IPS DF 19.7 (cell line): ENCODE data around the gene KDM4C.
"Not testable (repeated sequence)": the region's sequence is repeated elsewhere in the genome, so short reads cannot be mapped to it uniquely, and the experiment has no call there.

Experiments used
- DNase-seq: peaks from one replicate; pipeline ENCODE4 v3.0.0-alpha.2; 2013; ENCODE audit warnings: low read depth, low spot score

Gene KDM4C

DNA sequence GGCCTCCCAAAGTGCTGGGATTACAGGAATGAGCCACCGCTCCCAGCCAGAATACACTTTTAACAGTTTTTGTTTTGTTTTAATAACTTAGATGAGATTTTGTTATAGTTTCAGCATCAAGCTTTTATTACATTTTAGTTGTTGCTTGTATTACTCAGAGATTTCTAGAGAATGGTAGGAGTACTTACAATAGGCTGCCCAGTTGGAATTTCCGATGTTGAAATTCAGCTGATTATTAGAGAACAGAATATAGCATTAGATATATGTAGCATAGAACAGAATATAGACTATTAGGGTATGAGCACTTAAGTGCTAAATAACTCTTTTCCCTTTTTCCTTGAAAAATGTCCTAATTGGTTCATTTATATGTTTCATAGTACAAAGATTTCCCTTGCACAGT, 6.2 kb downstream of the KDM4C start:
- DNase-seq: no peak

DNA sequence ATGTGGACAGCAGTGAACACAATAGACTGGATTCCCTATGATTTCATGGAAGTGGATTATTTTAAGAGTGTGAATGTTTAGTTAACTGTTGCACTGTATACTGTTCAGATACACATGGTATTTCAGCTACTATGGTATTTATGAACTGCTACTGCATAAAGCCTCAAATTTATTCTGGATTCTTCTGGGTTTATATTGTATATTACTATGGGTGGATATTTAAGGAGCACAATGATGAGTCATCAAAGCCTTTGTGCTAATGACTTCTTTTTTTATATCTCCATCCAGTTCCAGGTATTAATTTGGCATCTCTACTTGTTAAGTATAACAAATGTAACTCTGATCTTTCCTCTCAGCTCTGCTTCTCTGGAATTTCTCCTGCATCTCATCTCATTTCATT, 6.8 kb downstream of the KDM4C start:
- DNase-seq: no peak

DNA sequence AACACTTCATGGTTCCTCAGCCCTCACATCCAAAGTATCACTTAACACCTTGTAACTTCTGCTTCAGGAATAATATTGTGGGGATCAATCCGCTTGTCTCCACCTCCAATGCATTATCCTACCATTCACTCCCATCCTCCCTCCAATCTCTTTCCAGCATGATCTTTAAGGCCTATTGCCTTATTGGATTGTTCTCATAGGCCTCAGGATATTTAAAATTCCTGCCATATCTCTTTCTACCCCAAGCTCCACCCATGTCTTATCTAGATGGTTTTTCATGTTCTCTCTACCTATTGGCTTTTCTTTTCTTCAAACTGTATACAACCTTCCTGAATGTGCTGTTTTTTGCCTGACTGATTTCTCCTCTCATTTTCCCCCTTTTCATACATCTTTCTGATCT, 7.2 kb downstream of the KDM4C start:
- DNase-seq: no peak

DNA sequence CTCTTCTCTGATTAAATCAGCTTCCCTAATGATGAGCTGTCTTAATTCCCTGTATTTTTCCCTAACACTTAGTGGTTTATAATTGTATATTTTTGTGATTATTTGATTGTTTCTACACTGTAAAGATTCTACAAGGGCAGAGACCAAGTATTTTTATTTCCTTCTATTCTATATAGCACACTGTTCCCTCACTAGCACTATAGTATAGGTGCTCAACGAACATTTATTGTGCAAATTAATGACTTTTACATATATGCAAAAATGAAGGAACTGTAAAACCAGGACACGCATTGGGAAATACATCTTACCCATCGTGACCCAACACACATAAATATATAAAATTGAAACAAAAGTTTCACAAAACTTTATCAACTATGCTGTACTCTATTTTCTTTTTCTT, 7.6 kb downstream of the KDM4C start:
- DNase-seq: no peak

DNA sequence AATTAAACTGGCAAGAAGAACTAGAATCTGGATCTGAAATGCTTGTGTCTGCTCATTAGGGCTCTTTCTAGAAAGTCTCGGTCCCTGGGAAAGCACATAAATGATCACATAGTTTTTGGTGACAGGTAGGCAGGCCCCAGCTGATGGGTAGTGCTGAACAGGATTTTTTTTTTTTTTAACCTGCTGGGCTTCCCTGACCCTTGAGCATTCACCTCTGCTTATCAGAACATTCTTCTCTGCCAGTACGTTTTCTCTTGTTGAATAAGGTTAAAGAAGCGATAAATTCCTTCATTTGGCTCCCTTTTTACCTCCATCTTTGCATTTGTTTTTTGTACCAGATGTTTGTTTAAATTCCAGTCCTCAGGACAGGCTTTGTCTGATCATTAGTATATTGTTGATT, 8.8 kb downstream of the KDM4C start:
- DNase-seq: no peak

DNA sequence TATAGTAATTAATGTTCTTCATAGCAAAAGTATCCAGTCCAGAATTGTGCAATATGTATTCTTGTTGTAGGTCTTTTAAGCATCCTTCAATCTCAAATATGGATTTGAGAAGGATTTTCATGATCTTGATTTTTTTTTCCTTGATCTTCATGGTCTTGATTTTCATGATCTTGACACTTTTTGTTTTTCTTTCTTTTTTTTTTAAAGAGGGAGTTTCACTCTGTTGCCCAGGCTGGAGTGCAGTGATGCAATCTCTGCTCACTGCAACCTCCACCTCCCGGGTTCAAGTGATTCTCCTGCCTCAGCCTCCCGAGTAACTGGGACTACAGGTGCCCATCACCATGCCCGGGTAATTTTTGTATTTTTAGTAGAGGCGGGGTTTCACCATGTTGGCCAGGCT, 10.8 kb downstream of the KDM4C start:
- DNase-seq: not testable (repeated sequence)

DNA sequence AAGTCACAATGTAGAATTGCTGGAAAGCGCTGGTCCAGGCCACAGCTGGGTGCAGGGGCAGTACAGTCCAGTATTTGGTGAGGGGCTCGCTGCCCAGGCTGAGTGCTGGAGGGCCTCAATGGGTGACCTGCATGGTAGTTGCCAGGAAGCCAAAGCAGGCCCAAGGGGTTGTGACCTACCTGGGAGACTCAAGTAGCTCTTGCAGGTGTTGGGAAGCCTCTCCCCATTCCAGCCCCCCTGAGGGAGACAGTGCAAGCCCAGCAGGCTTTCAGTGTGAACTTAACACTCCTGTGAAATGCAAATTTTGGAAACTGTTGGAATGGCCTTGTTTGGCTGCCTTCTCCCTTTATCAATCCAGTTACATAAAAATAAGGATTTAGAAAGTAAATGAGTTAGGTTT, 13.9 kb downstream of the KDM4C start:
- DNase-seq: peak; percentile 81

DNA sequence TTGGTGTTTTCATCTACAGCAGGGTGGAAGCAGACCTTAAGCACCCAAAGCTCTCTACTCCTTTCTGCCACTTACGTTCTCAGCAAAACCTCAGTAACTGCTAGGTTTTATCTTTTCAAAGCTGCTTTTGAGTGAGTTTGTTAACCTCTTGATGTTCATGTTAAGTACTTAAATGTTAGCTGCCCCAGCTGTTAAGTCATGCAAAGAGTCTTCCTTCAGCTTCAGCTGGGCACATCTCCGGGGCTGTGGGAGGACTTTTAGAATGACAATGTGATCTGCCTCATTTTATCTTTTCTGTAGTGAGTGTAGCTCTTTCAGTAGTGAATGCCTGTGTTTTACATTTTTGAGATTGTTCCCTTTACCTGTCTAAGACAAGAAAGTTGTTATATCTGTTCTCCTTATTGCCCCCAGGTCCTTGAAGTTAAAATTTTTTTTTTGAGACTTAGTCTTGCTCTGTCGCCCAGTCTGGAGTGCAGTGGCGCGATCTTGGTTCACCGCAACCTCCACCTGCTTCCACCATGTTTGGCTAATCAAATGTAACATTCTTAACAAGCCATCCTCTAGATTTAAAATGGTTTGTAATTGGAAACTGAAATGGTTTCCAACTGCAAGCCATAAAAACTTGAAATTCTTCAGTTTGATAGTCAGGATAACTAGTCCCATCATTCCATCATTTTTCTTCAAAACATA, 19.6 kb downstream of the KDM4C start:
- peak; percentile 84 for DNase-seq

DNA sequence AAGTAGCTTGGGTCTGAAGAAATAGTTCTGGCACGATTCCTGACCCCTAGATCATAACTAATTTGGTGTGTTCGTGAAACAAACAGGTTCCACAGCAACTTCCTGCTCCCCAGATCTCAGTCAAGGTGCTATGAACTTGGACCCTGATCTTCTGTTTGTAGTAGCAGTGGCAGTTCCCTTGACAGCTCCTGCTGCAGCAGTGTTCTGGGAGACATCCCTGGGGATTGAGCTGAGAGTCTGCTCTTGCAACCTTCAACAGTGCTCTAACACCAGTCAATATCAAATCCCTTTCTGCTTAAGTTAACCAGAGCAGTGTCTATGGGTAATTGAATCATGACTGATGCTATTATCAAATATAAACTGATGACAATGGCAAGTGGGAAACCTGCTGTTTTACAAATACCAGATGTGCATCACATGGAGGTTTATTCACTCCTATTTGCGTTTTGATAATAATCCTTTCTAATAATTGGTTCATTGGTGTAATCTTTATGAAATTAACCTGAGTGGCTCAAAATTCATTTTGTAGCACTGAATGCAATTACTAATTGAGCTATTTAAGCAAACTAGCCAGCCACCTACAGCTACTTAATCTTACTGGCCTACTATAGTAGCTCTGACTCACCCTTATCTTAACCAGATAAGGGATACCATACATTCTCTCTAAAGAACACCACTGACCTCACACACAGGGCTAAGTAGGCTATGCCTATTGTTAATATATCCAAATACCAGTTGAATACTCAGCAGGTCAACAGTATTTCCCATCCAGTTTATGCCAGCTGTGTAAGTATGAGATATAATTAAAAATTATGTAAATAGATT, 21.9 kb downstream of the KDM4C start:
- DNase-seq: no peak

DNA sequence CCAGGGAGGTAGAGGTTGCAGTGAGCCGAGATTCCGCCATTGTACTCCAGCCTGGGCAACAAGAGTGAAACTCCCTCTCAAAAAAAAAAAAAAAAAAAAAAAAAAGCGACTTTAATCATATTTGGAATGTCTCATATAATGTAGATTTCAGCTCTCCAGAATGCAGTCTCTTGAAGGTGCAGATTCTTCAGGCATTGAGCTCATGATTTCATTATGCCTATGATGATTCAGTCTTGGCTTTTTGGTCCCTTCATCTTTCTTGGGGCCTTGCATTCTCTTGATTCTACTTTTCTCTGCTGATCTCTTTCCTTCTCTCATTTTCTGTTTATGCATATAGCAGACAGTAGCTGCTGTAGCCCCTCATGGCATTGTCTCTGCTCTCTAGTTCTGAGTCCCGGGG, 22.9 kb downstream of the KDM4C start:
- no peak for DNase-seq

DNA sequence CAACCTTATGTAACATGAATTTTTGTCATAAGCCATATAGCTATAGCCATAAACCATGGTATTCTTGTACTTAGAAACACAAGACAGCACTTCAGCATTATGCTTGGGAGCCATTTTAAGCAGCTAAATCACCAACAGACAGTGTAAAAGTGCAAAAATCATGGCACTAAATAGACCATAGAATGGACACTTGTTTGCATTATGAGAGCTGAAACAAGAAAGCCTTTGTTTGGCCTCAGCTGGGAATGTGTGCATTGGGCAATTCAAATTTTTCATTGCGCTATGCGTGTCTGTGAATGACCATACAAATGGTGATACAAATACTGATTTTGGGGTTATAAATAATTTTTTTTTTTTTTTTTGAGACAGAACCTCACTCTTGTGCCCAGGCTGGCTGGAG, 23.7 kb downstream of the KDM4C start:
- DNase-seq: no peak

DNA sequence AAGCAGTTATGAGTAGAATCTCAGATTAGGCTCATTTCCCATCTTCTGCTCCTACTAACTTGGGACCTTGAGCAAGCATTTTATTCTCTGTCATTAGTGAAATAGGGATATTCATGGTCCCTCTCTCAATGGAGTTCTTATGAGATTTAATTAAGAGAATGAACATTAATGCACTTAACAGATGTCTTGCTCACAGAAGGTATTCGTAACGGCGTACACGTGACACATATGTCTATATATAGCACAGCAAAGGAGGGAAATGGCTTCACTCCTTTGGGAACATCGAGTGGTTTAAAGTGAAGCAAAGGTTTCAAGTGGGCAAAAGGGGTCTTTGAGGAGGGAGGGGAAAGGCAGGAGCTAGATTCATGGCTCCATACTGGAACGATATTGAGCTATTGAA, 24.6 kb downstream of the KDM4C start:
- no peak for DNase-seq

DNA sequence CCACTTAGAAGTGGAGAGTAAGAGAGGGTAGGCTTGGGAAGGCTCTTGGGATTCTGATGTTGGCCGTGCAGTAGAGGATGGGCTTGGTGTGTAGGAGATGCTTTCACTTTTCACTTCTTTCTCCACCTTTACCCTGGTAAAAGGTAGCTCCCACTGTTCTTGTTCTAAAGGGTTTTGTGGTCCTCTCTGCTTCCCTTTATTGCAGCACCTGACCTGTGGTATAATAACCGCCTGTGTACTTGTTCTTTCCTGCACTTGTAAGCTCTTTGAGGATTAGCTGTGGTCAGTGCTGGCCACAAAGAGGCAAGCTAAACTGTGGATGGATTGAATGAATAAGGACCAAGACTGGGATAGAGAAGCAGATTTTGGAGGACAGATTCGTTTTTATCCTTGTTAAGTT, 25.2 kb downstream of the KDM4C start:
- DNase-seq: no peak

DNA sequence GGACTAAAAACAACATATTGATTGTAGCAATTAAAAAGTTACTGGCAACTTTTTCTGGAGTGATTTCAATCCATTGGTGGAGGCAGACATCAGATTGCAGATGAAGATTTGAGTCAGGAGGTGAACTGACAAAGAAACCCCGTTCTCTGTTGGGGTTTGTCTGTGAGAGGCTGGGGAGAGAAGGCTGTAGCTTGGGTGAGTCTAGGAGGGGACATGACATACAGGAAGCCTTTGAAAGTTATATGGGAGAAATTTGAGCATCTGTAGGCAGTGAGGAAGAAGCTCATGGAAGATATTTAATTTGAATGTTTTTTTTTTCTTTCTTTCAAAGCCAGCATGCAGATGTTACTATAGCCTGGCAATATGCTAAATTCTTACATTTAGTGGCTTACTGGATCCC, 26.0 kb downstream of the KDM4C start:
- no peak for DNase-seq

DNA sequence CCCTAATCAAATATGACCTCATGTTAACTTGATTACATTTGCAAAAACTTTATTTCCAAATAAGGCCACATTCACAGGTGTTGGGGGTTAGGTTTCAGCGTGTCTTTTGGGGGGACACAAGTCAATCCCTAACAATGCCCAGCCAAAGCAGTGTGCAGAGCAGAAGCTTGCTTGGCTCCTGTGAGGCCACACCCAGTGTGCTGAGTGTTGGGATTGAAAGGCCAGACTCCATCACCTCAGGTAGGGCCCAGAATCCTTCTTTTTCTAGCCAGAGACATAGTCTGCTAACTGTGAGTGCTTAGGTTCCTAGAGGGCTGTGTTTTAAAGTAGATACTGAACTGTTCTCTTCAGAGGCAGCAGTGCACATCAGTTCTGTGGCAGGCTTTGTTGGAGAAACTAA, 27.9 kb downstream of the KDM4C start:
- DNase-seq: no peak

DNA sequence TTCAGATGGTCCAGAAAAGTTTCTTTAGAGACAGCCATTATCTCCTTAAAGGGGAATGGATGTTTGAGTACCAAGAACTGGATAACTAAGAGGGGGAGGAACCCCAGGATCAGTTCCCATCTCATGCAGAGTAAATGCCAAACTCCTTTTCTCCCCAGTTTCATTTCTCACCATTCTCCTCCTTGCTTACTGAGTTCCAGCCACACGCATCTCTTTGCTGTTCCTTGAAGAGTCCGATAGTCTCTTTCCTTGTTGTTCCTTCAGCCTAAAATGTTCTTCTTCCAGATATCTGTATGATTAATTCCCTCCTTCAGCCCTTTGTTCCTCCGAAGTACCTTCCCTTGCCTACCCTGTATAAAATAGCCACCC, 30.0 kb downstream of the KDM4C start:
- no peak for DNase-seq

DNA sequence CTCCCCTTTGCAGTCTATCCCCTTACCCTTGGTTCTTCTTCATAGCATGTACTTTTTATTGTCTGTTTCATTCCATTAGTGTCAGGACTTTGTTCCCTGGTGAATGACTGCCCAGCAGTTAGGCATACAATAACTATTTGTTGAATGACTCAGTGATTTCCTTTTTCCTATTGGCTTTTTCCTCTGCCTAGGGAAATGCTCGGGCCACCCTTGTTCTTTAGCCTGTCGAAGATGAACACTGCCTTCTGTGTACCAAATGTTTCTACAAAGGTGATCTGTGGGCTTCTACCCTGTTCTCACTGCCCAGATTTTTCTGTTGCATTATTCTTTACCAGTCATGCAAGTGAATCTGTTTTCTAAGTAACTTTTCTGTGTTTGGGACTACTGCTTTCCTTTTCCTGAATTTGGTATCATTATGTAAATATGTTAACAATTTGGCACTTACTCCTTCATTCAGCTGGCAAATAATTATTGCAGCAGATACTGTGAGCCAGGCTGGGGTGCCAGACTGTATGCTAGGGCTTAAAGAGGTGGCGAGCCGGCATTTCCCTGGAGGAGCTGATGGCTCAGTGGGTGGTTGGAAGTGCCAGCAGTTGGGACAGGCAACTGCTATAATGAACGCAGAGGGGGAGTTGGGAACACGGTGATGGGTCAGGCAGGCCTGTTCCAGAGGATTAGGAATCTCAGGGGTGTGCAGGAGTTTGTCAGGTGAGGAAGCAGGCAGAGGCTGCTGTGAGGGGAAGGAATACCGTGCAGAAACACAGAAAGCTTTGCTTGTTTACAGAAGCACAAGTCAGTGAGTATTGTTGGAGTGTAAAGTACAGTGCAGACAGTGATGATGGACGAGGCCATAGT, 30.6 kb downstream of the KDM4C start:
- no peak for DNase-seq

DNA sequence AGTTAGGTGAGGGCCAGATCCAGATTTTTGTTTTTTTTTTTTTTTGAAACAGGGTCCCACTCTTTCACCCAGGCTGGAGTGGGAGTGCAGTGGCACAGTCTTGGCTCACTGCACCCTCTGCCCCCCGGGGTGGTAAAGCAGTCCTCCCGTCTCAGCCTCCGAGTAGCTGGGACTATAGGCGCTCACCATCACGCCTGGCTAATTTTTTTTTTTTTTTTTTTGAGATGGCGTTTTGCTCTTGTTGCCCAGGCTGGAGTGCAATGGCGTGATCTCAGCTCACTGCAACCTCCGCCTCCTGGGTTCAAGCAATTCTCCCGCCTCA, 31.2 kb downstream of the KDM4C start:
- DNase-seq: not testable (repeated sequence)

DNA sequence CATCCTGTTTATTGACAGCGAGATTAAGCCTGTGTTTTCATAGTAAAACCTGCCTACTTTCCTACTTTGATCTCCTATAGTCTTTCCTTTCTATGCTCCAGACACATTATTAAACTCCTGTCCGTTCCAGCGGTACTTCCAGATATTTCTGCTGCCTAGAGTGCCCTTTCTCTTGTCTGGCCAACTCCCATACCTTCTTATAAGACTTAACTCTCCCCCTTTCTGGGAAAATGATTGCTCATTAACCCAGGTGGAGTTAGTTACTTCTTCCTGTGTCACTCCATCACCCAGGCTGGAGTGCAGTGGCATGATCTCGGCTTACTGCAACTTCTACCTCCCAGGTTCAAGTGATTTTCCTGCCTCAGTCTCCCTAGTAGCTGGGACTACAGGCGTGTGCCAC, 33.1 kb downstream of the KDM4C start:
- no peak for DNase-seq

DNA sequence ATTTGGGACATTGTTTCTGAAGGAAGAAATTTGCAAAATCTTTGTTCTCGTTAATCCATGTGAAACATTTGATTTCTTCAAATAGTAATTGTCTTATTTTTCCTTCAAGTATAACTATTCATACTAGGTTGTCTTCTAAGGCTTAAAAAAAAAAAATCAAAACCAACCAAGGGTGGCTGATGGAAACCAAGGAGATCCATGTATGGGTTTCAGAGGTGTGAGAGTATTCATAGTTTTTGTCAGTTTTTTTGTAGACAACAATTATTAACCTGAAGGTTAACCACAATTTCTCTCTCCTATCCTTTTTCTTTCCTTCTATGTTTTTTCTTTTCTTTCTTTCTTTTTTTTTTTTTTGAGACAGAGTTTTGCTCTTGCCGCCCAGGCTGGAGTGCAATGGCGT, 35.4 kb downstream of the KDM4C start:
- DNase-seq: no peak

DNA sequence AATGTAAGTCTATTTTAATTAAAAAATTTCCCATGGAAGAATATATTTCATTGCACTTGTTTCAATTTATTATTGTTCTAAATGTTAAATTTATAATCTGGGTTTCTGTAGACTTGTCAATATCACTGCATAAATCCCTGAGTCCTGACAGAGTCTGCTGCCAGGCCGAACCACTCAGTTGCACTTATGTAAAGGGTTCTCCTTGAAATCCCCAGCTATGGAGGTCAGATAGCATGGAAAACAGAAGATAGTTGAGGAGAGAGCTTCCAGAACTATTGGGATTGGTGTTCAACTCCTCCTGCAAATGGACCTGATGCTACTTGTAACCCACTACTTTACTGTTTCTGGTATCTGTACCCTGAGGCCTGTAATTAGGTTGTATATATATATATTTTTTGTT, 37.2 kb downstream of the KDM4C start:
- no peak for DNase-seq

DNA sequence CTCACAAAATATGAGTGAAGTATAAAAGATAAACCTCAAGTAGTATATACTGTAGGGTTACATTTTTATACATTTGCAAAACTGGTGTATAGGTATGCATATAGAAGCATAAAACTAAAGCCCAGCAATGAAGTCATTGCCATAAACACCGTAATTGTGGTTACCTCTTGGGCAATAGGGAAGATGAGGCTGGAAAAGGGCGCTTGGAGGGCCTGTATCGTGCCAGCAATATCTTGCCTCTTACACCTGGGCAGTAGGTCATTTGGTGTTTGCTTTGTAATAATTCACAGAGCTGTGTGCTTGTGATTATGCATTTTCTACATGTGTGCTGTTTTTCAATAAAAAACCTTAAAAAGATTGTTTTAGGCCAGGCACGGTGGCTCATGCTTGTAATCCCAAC, 45.2 kb downstream of the KDM4C start:
- DNase-seq: no peak

DNA sequence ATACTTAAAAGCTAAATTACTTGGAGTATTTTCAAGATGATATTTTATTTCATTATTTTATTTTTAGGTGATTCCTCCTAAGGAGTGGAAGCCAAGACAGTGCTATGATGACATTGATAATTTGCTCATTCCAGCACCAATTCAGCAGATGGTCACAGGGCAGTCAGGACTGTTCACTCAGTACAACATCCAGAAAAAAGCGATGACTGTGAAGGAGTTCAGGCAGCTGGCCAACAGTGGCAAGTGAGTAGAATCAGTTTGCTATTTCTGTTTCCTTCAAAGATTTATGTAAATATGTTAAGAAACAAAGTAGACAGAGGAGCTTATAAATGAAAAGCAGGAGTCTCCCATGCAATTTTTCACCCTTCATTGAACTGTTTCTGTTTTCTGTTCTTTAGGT, 47.8 kb downstream of the KDM4C start:
- DNase-seq: no peak
